Measurements from ENCODE around the gene CCDC188.

GRCh38 chr22:20156611-20157429, 6.0 kb upstream of the CCDC188 start:
- TF ChIP-seq CHD2 (IDR thresholded peaks at IDR 0.05; ENCODE audit: low read length): no peak
- TF ChIP-seq YY1 (IDR thresholded peaks at IDR 0.05; ENCODE audit: low read depth, low read length): no peak
- TF ChIP-seq TCF12 (IDR thresholded peaks at IDR 0.05; ENCODE audit: low read depth, low read length): 0 out of 2 replicates have a peak, but pooled peaks have one; percentile 58
- no peak for TF ChIP-seq POLR2A (IDR thresholded peaks at IDR 0.05; ENCODE audit: control extremely low read depth in 1 of 2, low read depth in 2 of 2, low read length in 2 of 2)
- TF ChIP-seq CHD1 (IDR thresholded peaks at IDR 0.05; ENCODE audit: low read depth, low read length): no peak
- TF ChIP-seq TBP (IDR thresholded peaks at IDR 0.05; ENCODE audit: low read depth, low read length): no peak
- peak; percentile 100 for TF ChIP-seq RAD21 (IDR thresholded peaks at IDR 0.05 in 1 of 2, conservative IDR thresholded peaks at IDR 0.05 in 1 of 2; ENCODE audit: low read depth in 2 of 2, low read length in 2 of 2)
- no peak for TF ChIP-seq ATF3 (IDR thresholded peaks at IDR 0.05; ENCODE audit: insufficient read depth, low read depth, low read length)
- no peak for TF ChIP-seq EZH2 (IDR thresholded peaks at IDR 0.05; ENCODE audit: low read depth, low read length, severe bottlenecking)
- TF ChIP-seq RFX5 (IDR thresholded peaks at IDR 0.05; ENCODE audit: borderline replicate concordance, low read depth, low read length): no peak
- TF ChIP-seq CTCF (IDR thresholded peaks at IDR 0.05; ENCODE audit: control extremely low read depth in 1 of 3, insufficient read depth in 1 of 3, low read depth in 1 of 3, low read length in 3 of 3): peak; percentile 97 to 99 (median 99)
- no peak for TF ChIP-seq KDM5A (IDR thresholded peaks at IDR 0.05; ENCODE audit: low read length)
